HG03175 (cell line): ENCODE results near the gene FN1.

Source experiments
- ATAC-seq: cut with Tn5 transposase; IDR thresholded peaks from one replicate; pipeline ENCODE4 v1.9.1; 2021; ENCODE audit warnings: mild to moderate bottlenecking, moderate library complexity; ENCODE audit not compliant: unreplicated experiment

Gene FN1

DNA sequence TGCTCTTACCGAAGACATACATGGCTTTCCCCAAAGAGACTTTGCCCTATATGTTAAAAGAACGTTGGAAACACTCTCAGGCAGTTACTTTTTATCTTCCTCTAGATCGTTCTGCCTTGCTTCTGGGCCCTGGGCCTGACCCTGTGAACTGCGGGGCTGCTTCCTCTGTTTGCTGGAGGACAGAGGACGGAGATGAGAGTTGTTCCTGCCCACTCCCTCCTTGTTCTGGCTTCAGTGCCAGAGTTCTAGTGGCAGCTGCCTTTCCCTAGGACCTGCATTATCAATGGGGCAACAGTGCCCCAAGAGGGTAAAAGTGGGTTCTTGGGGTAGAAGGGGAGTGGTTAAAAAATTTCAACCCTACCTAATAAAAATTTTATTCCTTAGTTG, 6.5 kb upstream of the FN1 start:
- ATAC-seq = no peak

DNA sequence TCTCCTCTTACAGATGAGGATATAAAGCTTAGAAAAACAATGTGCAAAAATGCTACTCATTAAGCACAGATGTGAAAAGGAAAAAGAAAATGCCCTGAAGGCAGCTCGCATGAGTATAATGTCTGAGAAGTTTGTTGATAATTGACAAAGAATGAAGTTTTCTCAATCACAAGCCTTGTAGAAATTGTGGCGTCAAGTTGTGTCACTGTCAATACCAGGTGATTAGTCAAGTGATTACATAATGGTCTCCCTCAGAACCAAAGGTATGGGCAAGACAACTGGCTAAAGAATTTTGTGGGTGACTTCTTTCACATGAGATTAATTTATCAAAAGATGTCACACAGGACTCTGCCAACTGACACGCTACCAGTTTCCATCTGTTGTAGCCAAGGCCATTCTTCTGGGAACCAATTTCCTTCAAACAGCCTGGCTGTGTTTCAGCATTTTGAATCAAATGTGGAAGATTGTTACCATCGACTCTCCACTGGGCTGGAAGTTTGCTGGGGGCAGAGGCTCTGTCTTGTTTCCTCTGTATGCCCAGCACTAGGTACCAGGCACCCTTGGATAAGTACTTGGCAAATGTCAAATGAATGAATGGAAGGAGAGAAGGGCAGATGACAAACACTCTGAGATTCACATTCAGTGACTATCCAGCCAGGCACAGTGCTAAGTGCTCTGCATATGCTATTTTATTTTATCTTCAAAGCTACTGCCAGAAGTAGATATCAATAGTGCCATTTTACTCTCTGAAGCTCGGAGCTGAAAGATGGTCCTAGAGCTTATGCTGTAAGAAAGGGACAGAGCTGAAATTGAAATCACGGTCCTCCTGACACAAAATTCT, 5.9 kb upstream of the FN1 start:
- ATAC-seq = no peak

DNA sequence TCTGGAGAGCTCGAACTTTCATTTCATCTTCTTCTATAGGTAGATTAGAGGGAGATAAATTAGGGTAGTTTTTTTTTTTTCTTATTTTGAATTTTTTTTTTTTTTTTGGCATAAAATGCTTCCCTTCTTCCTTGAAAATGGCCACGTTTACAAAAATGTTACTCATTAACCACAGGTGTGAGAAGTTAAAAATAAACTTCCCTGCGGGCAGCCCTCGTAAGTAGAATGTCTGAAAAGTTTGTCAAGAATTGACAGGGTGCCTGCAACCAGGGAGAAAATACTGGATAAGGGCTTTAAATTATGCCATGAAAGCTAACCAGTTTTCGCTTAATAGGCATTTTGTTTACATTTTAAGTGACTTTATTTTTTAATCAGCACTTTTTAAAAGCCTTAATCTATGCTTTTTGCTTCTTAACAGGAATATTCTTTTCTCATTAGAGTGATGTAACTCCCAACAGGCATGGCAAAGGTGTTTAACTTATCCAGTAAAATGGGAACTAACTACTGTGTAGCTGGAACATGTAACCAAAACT, 4.2 kb upstream of the FN1 start:
- no peak for ATAC-seq

DNA sequence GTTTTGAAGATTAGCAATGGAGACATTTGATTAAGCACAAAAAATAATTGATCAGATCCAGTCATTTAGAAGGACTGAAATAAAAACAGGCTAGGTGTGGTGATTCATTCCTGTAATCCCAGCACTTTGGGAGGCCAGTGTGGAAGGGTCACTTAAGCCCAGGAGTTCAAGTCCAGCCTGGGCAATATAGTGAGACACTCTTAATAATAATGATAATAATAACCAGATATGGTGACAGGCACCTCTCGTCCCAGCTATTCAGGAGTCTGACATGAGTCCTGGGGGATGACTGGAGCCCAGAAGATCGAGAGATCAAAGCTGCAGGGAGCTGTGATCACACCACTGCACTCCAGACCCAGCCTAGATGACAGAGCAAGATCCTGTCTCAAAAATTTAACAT, 3.5 kb upstream of the FN1 start:
- no peak for ATAC-seq

DNA sequence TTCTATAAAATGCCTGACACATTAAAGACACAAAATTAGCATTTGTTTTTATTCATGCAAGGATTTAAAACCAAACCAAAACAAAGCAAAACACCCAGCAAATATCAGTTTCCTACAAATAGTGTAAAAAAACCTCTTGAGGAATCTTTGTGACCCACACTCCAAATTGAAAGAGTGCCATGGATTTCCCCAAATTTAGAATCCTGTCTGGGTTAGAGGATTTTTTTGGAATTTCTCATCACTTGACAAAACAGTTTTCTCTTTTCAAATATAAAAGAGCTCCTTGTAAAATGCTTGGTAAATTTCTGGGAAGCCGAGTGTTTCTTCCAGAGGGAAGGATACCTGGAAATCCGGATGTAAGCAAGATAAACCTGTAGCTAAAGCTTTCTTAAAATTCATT, 1.7 kb upstream of the FN1 start:
- ATAC-seq = no peak

DNA sequence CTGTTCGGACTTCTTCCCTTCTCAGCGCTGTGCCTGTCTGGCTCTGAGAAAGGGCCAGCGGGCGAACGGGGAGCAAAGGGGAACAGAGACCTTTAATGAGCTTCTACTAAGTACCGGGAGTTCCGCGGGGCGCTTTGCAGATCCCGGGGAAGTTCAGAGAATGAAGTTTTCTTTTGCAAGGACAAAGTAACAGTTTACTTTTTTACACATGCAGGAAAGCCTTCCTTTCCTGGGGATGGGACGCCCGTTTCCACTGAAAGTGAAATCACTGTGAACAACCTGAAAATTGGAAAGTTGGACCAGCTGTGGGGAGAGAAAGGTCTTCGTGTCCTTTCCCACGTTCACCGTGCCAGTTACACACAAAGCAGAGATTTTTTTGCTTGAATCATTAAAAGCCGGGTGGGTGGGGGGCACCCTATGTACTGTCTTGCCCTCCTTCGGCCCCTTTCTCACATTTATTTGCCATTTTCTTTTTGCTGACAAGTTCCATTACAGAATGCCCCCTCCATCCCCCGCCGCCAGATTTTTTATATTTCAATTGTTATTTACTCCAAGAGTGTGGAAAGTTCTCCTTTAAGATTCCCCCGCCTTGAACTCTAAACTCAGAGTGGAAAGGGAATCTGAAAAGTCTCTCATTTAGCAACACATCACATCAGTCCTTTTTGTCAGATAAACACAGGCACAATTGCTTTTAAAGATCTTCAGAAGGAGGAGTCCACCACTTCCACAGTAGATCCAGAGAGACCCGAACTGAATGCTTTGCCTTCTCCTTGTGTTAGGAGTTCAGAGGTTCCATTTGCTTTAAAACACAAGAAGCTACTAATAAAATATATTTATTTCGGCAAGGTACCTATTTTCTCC, 1.1 kb upstream of the FN1 start:
- ATAC-seq = peak; percentile 20

DNA sequence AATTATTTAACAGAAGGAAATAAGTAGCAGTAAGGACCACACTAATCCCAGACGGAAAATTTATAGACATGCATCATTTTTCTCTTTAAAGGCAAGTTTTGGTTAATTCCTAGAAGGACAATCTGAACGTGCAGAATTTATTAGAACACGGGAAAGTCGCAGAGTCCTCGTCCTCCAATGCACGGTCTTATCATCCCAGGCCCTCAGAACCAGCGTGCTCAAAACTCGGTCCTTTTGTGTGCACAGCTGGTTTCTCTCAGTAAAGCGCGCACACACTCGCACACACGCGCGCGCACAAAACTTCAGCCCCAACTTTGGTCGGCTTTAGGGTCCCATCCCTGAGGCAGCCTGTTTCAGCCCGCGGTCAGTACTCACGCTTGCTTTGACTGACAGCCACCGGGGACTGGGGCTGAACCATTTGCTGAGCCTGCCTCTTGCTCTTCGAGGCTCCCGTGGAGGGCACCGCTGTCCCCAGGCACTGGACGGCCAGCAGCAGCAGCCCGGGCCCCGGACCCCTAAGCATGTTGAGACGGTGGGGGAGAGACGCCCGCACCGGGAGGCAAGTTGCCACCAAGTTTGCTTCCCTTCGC, 493 bp downstream of the FN1 start:
- ATAC-seq = peak; percentile 29

DNA sequence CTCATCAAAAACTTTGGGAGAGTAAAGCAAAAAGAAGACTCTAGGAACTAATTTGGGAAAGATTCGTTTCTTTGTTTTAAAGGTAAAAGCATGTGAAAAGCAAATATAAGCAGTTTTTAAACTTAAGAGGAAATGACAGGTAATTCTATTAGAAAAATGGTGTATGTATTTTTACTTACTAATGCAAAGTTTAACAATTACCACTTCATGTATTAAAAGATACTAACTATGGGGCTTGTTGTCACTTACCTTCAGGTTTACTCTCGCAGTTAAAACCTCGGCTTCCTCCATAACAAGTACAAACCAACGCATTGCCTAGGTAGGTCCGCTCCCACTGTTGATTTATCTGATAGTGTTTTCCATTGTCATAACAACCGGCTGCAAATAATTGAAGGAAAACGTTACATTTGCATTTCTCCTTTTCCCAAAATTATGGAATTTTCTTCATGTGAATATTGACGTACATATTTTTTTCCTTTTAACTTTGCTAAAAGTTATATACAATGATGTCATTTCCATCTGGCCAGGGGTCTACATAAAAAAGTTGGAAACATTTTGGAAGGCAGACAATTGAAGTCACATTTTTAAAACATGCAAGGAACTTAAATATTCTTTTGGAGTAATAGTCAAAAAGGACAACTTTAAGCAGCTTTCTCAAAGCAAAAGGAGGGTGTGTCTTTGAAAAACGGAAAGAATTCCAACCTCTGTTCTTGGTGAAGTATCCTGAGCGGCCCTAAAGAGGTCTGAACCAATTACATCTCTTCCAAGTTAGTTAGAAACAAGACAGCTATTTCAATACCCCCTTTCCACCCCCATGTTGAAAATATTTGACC, 1.2 kb downstream of the FN1 start:
- ATAC-seq = no peak

DNA sequence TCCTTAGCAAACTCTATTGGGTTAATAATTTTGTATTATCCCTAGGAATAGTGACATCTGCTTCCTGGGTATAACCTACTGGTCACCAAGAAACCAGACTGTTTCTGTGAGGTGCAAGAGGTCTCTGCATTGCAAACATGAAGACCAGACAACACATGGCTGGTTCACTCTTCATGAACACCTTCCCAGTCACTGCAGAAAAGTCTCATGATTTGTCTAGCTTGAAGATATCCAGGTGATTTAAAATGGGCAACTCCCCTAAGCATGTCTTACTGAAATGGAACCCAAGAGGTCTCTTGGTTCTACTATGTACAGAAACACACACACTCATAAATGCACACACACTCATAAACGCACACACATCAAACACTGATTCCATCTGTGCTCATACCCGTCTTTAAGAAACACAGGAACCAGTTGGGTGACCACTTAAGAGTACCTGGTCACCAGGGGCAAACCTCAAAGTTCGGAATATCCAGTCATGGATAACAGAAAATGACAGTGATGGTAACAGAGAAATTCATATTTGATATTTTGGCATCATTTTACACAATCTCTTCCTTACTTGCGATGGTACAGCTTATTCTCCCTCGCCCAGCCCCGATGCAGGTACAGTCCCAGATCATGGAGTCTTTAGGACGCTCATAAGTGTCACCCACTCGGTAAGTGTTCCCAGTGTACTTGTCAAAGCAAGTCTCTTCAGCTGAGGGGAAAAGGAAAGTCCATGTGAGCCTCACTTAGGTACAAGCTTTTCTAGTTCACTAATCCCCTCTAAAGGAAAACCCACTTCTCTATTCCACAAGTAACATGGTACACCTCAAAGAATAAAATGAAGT, 2.9 kb downstream of the FN1 start:
- ATAC-seq = no peak

DNA sequence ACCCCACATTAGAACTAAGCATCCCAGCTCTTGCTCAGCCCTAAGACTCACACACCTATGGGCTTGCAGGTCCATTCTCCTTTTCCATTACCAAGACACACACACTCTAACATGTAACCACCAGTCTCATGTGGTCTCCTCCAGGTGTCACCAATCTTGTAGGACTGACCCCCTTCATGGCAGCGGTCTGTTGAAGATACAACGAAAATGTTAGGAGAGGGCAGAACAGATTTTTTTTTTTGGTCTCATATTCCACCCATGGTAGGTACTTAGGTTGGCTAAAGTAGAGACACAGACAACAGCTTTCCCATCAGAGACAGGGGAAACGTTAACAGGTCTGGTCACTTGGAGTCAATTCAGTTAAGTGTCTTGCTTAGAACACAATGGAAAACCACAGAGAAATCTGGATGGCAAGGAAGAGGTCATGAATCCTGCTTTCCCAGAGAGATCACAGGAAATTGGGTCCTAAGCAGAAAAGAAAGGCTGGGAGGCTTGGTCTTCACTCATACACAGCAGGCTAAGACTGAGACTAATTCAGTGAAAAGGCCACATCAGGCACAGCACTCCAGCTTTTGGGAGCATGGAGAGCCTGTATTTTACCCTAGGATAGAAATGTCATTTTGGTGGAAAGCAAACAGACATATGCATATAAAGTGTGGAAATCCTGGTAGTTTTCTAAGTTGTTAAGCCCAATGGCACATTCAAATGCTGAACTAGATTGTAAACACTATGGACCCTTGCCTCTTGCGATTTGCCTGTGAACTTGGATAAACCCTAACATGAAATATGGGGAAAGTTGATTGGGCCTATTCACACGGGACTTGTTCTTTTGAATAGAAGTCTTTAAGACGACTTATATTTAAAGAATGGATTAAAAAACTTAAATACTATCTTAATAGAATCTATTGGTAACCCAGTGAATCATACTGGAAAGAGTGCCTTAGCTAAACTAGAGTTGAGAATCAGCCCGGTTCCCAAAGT, 3.8 kb downstream of the FN1 start:
- ATAC-seq = no peak

DNA sequence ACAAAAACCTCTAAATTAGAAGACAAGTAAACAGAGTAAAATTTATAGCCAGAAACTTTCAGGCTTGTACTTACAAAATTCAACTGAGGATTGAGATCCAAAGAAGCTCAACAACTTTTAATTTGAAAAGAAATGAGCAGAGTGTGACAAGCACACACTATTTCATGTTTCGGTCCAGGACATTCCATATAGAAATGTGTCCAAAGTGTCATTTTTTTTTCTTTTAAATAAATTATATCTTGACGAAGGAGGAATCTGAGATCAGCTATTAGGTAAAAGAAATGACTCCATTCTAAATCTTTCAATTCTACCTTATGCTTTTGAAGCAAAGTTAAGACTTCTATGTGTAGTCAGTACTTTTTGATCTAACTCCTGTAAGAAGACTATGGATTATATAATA, 4.6 kb downstream of the FN1 start:
- no peak for ATAC-seq

DNA sequence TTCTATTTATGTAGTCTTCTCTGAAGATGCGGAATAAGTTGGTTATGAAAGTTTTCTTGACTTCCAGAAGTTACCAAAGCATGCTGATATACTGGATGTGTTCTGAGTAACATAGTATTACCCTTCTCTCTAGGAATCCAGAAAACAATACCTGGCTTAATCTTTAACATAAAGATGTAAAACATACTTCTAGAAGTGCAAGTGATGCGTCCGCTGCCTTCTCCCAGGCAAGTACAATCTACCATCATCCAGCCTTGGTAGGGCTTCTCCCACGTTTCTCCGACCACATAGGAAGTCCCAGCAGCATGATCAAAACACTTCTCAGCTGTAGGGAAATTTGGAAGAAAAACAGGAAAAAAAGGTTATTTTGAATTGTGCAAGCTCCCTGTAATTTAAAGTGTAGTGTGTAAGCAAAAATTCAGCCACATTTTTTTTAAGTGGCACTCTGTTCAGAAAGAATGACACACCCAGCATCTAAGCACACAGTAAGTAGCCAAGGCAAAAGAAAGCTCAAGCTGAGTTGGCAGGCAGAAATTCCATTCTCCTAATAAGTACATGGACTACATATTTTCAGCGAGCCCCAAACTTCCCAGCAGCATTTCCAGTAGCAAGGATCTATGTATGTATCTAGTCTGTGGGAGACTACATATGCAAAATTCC, 5.2 kb downstream of the FN1 start:
- no peak for ATAC-seq

DNA sequence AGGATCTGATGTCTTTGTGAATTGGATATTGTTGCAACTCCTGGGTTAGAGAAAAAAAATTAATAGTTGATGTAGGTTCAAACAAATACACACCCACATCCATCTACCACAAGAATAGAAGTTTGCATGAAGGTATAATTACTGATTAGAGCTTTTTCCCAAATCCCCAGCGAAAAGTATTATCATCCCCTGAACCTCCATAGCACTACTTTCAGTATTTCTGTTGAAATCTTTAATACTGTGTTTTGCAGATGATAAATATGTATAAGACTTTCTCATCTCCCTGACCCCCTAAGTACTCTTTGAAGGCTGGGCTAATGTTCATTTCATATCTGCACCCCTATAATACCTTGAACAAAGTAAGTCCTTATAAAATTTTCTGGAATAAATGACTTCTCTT, 6.4 kb downstream of the FN1 start:
- ATAC-seq = no peak

DNA sequence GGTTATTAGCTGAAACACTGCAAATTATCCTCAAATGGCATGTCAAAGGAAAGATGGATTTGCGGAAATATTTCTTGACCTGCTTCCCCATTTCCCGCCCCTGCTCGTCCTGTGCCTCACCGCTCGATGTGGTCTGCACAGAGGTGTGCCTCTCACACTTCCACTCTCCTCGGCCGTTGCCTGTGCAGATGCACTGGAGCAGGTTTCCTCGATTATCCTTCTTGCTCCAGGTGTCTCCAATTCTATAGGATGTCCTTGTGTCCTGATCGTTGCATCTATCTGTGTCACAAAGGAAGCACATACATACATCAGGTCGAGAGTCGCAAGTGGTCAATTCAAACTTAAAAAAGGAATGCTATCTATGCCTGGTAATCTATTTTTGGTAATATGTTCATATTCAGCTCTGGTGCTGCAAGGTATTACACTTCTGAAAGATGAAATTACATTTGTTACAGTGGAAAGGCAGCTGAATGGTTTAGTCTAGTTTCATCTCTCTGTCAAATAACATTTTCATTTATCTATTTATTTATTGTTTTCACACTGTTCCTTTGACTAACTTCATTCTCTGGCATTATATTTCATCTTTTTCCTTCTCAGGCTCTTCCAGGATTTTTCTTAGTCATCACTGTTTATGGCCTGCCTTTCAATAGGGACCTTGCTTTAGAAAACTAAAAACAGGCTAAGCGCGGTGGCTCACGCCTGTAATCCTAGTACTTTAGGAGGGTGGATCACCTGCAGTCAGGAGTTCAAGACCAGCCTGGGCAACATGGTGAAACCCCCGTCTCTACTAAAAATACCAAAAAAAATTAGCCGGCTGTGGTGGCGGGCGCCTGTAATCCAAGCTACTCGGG, 7.6 kb downstream of the FN1 start:
- no peak for ATAC-seq

DNA sequence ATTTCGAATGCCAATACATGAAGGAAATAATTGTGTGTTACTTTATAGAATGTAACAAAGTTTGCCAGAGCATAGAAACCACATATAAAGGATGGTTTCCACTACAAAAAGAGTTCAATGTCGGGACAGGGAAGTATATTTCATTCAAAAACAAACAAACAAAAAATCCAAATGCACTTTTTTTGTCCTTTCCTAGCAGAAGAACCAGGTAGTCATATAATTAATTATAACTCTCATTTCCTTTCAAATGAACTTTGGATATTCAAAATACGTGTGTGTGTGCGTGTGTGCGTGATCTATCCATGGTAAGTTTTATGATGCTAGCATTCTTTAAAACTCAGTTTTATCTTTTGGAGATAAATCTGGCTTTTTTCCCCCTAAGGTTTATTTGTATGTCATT, 8.3 kb downstream of the FN1 start:
- no peak for ATAC-seq

DNA sequence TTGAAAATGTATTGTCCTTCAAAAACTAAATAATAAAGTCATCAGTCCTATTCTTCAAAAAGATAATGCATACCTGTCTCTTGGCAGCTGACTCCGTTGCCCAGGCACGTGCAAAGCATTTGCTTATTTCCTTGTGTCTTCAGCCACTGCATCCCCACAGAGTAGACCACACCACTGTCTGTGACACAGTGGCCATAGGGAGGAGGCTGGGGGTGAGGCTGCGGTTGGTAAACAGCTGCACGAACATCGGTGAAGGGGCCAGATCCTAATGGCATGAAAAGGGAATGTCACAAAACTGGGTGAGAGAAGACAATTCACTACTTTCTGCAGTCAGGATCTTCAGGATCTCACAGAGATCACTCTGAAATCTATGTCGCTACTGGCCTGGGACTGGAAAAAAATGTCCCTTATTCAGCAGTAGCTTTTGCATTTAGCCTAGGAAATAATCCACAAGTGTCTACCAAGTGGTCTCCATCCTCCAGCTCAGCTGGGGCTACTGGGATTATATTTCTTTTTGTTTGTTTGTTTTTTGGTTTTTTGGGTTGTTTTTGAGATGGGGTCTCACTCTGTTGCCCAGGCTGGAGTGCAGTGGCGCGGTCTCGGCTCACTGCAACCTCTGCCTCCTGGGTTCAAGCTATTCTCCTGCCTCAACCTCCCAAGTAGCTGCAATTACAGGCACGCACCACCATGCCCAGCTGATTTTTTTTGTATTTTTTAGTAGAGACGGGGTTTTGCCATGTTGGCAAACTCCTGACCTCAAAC, 10.7 kb downstream of the FN1 start:
- no peak for ATAC-seq
